DMS114 treated with DMSO at 0.1 percent for 48 hours (cell line): ENCODE measurements around the gene MSL3B.
"Not testable (repeated sequence)": the region's sequence is repeated elsewhere in the genome, so short reads cannot be mapped to it uniquely, and the experiment has no call there.

Experiments used
- DNase-seq: peaks from one replicate; lab custom pipeline; 2025; ENCODE audit not compliant: unreplicated experiment; lab: John Stamatoyannopoulos, UW

Gene MSL3B

DNA sequence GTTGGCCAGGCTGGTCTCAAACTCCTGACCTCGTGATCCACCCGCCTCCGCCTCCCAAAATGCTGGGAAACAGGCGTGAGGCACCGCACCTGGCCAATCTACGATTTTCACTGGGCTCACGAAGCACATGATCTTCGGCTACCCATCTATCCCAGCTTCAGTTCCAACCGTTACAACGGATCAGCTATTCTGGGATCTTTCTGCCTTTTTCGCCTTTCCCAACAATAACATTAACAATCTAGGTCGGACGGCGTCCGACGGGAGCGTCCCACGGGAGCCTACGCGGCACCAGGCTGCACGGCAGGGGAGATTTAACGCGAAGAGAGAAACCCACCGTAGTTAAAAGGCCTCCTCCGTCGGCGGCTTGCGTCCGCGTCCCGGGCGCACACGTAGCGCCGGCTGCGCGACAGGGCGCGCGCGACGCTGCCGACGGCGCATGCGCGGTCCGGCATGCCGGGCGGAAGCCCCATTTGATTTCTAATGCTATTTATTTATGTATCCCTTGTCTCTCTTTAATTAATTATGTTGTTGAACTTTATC, at the start of gene MSL3B:
Gene MSL3B, minus strand, starts transcription at position 394 of the 540 bp plus-strand sequence.
- DNase-seq, result no peak

DNA sequence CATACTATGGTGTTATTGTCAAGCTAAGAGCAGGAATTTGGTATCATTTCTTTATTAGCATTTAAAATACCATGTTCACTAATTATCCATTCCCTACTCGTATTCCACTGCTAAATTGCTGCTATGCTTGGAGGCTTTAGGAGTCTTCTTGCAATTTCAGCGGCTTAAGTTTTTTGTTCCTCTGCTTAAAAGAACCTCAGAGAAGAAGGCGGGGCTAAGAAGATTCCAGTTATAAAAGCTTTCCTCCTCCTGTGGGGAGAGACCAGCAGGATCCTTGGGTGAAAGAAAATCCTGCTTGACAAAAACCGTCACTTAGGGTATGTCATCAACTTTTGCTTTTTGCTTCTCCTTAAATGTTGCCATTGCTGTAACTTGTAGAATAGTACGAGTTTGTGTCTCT, 48.9 kb upstream of the MSL3B start, which contains the start of gene TRPM8:
Gene TRPM8, plus strand, starts transcription at position 258 of the 400 bp plus-strand sequence. CDS start 9,165 bp downstream, outside the sequence.
- DNase-seq, result no peak

DNA sequence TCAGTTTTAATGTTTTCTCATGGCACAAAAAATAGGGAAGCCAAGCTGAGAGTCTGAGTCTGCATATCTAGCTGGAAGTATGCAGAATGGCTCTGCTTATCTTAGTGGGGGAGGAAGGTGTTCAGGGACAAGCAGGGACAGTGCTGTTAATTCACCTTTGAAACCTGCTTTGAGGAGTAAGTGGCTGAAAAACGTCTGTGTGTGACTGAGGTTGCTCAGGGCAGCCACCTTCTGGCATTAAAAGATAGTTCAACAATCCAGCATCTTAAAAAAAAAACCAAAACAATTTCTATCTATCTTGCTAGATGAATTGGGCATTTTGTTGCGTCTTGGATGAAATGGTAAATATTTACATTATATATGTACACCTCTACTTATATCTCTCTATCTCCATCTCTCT, 46.9 kb upstream of the MSL3B start:
- peak; percentile 3 for DNase-seq

DNA sequence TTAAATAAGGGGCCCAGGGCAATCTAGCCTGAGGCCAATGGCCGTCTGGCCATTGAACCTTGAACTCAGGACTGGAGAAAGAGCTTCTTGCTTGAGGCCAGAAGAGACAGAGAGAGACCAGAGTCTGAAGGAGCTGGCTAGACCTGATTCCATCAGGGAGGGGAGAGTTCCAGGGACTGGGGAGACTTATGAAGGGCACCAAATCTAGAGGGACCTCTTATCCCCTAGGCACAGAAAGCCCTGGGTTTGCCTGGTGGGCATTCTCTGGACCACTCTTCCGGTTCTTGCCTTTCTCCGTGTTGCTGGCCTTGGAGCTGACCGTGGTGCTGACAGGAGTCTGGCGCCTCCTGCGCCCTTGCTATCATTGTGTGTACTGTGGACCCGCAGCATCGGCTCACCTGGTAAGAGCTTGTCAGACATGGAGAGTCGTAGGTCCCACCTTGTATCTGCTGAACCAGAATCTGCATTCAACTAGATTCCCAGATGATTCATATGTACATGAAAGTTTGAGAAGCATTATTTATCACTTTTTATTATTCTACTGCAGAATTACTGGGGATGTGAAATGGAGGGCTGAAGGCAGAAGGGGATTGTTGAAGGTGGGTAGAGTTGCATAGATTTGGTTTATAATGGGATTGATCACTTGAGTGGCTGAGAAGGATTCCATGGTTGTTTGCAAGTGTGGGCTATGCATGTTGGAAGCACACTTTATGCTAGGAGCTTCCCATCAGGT, 44.7 kb upstream of the MSL3B start:
- no peak for DNase-seq

DNA sequence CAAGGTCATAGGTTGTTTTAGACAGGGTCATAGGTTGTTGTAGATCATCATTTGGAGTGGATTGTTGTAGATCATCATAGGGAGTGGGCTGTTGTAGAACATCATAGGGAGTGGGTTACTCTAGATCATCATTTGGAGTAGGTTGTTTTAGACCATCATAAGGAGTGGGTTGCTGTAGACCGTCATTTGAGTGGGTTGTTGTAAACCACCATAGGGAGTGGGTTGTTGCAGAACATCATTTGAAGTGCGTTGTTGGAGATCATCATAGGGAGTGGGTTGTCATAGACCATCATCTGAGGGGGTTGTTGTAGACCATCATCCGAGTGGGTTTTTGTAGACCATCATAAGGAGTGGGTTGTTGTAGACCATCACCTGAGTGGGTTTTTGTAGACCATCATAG, 39.4 kb upstream of the MSL3B start:
- DNase-seq, result no peak

DNA sequence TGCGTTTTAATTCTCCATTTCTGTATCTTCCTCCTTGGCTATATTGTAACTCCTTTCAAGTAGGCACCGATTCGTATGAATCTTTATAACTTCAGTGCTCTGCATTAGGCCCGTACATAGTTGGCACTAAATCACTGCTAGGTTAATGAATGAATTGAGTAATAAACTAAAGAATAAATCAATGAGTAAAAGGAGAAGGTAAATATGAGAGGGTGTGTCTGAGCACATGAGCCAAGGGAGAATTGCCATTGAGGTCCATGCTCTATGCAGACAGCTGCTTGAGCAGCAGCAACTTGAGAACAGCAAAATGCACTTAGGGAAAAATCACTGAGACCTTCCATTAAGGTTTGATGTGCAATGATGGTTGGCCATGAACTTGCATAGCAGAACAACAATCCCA, 37.8 kb upstream of the MSL3B start:
- DNase-seq, result no peak

DNA sequence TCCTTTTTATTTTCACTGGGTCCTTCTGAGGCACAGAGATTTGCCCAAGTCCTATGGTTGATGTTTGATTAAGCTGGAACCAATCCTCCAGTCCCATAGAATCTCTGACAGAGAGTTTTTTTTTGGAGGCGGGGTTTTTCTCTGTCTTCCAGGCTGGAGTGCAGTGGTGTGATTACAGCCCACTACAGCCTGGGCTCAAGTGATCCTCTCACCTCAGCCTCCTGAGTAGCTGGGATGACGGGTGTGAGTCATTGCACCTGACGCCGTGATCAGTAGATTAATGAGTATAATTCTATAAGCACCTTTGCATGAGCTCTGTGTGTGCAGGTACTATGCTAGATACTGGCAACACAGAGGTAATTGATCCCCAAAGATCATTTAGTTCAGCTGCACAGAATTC, 33.7 kb upstream of the MSL3B start:
- DNase-seq, result no peak

DNA sequence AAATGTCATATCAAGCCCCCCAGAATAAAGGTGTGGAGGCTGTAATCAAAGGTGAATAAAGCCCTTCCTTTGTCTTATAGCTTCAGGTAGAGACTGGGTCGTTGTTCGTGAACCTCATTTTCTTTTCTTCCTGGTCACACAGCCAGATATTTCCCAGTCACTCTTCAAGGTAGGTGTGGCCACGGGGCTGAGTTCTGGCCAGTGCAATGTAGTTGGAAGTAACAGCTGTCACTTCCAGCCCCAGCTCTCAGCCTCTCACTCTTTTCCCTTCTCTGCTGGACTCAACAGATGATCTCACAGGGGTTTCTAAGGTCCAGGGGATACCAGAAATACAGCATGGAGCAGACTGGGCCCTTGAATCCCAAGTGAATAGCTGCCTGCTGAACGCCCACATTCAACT, 33.2 kb upstream of the MSL3B start:
- DNase-seq, result no peak

DNA sequence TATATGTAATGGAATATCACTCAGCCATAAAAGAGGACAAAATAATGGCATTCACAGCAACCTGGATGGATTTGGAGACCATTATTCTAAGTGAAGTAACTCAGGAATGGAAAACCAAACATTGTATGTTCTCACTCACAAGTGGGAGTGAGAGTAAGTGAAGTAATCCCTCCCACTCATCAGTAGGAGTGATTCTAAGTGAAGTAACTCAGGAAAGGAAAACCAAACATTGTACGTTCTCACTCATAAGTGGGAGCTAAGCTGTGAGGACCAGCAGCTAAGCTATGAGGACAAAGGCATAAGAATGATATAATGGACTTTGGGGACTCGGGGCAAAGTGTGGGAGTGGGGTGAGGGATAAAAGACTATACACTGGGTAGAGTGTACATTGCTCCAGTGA, 28.1 kb upstream of the MSL3B start:
- not testable (repeated sequence) for DNase-seq

DNA sequence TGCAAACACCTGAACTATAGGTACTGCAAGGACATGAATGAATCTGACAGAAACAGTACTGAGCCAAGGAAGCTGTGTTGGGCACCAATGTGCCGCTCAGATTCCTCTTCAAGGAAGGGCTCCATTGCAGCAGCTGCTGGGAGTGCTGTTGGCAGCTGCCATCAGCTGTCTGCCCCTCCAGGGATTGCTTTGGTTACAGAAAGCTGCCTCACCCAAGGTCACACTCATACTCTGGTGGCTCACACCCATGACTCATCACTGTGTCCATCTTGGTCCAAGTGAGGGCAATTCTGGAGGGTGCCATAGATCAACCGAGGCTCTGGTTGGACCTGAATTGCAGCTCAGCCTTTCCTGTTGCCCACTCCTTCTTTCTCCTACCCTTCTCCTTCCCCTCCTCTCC, 24.6 kb upstream of the MSL3B start:
- DNase-seq, result no peak

DNA sequence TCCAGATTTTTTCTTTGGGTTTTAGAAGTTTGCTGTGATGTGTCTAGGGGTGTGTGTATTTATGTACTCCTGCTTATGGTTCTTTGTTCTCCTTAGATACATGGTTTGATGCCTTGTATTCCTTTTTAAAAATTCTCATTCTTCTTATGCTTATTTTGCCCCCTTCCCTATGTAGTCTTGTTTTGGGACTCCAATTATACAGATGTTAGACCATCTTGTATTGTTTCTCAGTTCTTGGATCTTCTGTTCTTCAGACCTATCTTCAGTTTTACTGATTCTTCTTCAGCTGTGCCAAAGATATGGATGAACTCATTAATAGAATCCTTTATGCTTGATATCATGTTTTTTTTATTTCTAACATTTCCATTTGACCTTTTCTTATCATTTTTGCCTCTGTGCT, 14.2 kb upstream of the MSL3B start:
- DNase-seq, result no peak

DNA sequence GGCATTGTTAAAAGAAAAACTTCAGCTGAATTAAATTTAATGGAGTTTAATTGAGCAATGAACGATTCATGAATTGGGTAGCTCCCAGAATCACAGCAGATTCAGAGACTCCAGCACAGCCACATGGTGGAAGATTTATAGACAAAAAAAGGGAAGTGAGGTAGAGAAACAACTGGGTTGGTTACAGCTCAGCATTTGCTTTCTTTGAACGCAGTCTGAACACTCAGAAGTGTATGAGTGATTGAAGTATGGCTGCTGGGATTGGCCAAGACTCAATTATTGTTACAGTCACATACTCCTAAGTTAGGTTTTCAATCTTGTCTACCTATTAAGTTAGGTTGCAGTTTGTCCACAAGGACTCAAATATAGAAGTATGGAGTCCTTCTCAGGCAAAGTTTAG, 3.9 kb upstream of the MSL3B start:
- DNase-seq, result not testable (repeated sequence)

DNA sequence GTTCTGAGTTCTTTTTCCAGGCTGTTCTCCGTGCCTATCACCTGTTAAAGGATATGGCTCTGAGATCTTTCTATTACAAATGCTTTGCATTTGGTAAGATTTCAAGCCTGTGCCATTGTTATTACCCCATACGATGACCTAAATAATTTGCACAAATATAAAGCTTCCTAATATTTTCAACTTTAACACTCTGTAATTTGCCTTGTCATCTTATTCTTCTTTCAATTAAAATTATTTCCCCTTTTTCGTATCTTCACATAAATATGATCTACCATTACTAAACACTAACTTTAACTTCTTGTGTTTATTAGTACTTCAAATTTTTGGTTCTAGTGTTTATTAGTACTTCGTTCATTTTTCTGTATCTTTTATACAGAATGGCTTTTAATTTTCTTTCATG, 3.2 kb upstream of the MSL3B start:
- DNase-seq, result no peak

DNA sequence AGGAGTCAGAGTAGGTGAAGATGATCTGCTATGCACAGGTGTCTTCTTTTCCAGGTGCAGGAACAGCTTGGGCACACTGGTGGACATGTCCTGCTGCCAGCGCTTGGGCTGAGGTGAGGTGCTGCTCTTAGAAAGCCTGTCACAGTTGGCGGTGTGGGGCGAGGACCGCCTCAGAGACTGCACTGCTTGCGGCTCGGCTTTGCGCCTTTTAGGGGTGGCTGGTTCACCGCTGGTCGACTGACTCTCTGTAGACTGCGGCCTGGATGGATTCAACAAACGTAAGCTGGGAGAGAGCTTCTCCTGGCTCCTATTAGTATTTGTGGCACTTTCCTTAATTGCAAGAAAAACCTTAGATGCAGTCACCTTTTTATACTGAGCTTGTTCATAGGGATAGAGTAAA, 1.7 kb downstream of the MSL3B start:
- no peak for DNase-seq

DNA sequence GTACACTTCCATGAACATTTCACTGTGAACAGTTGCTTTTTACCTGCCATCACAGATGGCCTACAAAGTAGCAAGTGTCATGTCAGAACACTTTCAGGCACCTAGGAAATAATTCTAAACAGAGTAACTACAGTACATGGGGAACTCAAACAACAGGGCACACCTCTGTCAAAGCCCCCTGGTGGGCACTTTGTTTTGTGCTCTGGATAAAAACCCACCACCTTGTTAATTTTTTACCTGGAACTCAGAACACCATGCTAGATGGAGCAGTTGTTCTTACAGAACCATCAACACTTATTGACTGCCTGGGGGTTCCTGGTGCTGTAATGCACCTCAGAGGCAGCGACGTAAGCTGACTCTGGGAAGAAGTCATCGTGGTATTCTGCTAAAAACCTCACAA, 2.3 kb downstream of the MSL3B start:
- no peak for DNase-seq

DNA sequence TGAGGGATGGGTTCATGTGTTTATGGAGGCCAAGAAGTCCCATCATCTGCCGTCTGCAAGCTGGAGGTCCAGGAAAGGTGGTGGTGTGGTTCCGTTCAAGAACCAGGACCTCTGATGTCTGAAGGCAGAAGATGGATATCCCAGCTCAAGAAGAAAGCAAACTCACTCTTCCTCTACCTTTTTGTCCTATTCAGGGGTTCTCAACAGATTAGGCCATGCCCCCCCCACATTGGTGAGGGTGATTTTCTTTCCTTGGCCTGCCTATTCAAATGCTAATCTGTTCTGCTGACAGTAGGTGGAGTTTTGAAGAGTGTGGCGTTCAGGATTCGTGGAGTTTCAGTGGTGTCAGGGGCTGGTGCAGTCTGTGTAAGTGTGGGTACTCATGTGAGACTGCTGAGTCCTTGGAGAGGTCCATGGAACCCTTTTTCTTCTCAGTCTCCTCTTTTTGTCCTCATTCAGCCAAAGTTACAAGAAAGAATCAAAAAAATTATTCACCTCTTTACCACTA, 5.9 kb downstream of the MSL3B start:
- DNase-seq, result no peak

DNA sequence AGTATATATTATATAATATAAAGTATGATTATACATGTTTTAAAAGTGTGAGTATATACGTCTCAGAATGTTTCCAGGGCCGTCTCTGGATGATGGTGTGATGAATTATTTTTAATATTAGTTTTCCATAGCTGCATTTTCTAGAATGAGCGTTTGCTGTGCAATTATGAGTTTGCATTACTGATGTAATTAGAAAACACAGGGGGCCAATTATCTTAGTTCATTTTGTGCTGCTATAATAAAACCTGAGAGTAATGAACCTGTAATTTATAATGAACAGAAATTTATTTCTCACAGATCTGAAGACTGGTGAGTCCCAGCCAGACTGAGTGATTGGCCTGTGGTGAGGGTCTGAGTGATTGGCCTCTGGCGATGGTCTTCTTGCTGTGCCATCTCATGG, 9.9 kb downstream of the MSL3B start:
- DNase-seq, result no peak

DNA sequence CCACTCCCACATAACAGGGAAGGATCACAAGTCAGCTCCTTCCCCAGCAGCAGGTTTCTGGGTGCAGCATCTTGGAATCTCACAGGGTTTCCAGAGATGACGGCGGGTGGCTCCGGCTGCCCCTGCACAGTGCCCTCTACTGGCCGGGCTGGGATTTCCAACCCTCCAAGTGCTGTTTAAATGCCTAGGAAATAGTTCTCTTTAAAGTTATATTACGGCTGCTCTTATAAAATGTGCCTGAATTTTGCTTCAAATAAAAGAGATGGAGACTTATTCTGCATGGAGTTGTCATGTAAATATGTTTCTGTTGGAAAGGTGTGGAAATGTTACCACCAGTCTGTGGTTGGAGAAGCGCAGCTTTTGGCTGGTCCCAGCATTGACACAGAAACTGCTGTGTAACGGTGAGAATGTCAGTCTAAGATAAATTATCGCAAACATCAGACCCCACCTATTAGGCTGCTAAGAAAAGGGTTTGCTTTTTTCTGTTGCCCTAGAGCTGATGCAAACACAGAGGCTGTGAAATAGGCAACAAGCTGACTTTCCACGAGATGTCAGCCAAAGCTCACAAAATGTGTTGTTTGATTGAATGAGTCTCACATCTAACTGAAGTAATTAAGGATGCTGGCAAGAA, 10.6 kb downstream of the MSL3B start:
- DNase-seq, result no peak

DNA sequence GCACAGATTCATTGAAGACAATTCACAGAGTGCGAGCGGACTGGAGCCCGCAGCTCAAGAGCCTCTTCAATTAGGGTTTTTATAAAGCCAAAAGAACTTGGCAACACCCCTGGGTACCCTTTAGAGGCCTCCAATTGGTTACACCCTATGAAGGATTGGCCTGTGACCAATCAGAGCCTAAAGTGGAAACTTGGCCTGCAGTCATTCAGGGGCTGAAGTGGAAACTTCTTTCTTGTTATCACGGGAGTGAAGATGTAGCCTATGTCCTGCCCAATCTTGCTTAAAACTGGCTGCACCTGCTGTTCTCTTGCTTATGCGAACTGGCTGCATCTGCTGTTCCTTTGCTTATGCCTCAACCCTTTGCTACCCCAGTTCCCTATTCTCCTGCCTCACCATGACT, 12.0 kb downstream of the MSL3B start:
- no peak for DNase-seq

DNA sequence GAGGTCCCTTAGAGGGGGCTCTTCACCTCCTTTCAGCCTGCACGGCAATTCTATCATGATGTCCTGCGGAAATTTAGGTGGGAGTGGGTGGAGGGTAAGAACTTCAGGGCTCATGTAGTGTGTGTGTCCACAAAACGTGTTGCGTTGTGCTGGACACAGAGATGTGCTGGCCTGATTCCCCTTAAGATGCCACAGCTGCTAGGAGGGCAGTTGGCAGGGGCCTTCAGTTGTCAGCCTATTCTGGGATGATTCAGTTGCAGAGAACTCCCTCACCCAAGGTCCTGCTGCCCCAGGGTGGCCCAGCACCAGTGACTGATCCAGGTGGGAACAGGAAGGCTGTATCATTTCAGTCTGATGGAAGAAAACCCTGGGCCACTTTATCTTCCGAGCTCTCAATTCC, 12.8 kb downstream of the MSL3B start:
- no peak for DNase-seq

DNA sequence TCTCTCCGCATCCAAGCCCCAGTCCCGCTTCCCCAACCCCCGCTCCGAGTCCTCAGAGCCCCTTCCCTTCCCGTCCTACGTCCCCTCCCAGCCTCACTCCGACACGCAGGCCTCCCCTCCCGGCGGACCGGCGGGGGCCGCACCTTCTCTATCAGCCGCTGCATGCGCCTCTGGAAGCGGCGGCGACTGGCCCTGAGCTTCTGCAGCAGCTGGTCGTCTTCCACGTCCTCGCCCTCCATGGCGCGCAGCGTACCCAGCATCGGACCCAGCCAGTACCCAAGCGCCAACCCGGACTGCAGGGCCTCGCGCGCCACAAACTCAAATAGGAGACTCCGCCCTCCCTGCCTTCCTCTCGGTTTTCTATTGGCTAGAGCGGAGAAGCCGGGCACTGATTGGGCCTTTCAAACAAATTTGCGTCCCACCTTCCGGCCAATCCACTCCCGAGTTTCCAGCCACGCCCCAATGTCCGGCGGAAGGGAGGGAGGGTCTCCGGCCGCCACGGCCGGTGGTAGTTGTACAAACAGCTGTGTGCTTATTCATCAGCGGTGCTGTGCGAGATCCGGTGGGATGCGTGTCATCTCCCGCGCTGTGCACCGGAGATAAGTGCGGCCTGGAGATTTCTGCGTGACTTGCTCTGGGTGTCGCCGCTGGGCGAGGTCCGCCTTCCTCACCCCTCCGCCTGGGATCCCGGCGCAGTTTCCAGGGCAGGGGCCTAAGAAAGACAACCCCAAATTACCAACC, 13.8 kb downstream of the MSL3B start, which contains the start of gene HJURP:
Gene HJURP, minus strand, starts transcription at position 295 of the 741 bp plus-strand sequence. Its CDS starts 35 bp downstream, at position 260.
- peak; percentile 97 for DNase-seq

DNA sequence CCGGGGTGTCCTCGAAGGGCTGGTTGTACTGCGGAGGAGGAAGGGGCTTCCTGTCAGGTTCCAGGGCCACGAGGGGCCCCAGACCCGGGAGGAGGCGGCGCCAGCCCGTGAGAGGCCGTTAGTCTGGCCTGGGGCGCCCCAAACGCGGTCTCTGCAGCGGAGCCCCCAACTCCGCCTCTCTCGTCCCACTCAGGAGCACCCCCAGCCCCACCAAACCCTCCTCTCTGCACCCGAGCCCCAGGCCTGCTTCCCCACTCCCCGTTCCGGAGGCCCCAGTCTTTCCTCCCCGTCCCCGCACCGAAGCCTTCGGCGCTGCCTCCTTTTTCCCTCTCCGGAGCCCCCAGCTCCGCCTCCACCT, 14.3 kb downstream of the MSL3B start:
- DNase-seq, result no peak
